Measurements from ENCODE around the gene RNF34. TPM values are rescaled to one million over a fixed set of nuclear protein-coding genes. Genes with fewer than 3 reads are reported as not detected.

The RNF34 gene
- polyA plus RNA-seq, 1 of the 3 experiments (the other 2 are of a cell fraction), result 29.4 TPM

DNA sequence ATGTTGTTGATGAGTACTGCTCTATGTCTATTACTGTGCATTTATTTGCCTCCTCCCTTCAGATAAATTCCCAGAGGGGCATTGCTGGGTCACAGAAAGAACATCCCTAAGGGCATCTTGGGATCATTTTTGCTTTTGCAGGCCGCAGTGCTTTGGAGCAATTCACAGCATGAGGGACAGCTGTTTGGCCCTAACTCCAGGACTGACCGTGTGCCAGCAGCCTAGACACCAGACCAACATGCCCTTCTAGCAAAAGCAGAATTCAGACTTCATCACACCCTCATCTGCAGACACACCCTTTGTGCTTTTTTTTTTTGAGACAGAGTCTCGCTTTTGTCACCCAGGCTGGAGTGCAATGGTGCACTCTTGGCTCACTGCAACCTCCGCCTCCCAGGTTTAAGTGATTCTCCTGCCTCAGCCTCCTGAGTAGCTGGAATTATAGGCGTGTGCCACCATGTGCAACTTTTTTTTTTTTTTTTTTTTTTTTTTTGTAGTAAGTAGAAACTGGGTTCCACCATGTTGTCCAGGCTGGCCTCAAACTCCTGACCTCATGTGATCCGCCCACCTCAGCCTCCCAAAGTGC lies 31.0 kb downstream of the RNF34 start:
- Histone ChIP-seq H3K9me2 (no peaks in the 10 kb centered on the region), H3K4me3 (ENCODE audit: low read depth in 2 of 2, low read length in 1 of 2) (no peak overlapping the region), H3F3A (replicated peaks; ENCODE audit: insufficient read depth) (peaks cover 23% of the 10 kb centered on the region), H3K27ac (ENCODE audit: low read depth in 2 of 2, low read length in 1 of 2) (no peak overlapping the region), H3K4me2 (no peak overlapping the region), H3K79me2 (ENCODE audit: insufficient read depth) (peaks cover 5% of the 10 kb centered on the region; the same call in 1 of the 2 replicates), H3K36me3 (replicated peaks in 1 of 2; ENCODE audit: control insufficient read depth in 1 of 2, insufficient read depth in 2 of 2, low read length in 1 of 2) (peaks cover 47 to 71% of the 10 kb centered on the region in 2 experiments), H3K4me1 (ENCODE audit: control insufficient read depth in 1 of 2, insufficient read depth in 2 of 2, low read depth in 1 of 2, low read length in 1 of 2) (no peaks in the 10 kb centered on the region), H2AFZ (ENCODE audit: low read depth) (no peak overlapping the region), H3K27me3 (ENCODE audit: insufficient read depth) (no peaks in the 10 kb centered on the region), H3K9ac (no peak overlapping the region), H4K20me1 (ENCODE audit: insufficient read depth) (no peaks in the 10 kb centered on the region; the same call in 1 of the 2 replicates), H3K9me3 (no peaks in the 10 kb centered on the region)
- ChIA-PET CTCF (interaction anchor here (3.1 kb wide), 1 partner anchor 11 kb away, joined by 19 read pairs; no protein-coding TSS in a partner anchor), POLR2A (interaction anchor here (2.1 kb wide), 1 partner anchor 31 kb away, joined by 4 read pairs; the partner anchor contains the start of gene RNF34)
- no peak for DNase-seq
- WGBS (ENCODE audit: low lambda C conversion rate), result 95% methylated on average over 6 of the region's 6 CpGs
- TF ChIP-seq MEF2A (IDR thresholded peaks at IDR 0.05; ENCODE audit: borderline replicate concordance, low read depth) (no peak), FOXM1 (IDR thresholded peaks at IDR 0.05; ENCODE audit: low read depth) (no peak), YY1 (IDR thresholded peaks at IDR 0.05; ENCODE audit: low read depth) (no peak), POLR2AphosphoS5 (IDR thresholded peaks at IDR 0.05; ENCODE audit: low read depth, low read length) (no peak), MAX (IDR thresholded peaks at IDR 0.05; ENCODE audit: low read depth) (no peak), RCOR1 (IDR thresholded peaks at IDR 0.05; ENCODE audit: low read length) (no peak)

DNA sequence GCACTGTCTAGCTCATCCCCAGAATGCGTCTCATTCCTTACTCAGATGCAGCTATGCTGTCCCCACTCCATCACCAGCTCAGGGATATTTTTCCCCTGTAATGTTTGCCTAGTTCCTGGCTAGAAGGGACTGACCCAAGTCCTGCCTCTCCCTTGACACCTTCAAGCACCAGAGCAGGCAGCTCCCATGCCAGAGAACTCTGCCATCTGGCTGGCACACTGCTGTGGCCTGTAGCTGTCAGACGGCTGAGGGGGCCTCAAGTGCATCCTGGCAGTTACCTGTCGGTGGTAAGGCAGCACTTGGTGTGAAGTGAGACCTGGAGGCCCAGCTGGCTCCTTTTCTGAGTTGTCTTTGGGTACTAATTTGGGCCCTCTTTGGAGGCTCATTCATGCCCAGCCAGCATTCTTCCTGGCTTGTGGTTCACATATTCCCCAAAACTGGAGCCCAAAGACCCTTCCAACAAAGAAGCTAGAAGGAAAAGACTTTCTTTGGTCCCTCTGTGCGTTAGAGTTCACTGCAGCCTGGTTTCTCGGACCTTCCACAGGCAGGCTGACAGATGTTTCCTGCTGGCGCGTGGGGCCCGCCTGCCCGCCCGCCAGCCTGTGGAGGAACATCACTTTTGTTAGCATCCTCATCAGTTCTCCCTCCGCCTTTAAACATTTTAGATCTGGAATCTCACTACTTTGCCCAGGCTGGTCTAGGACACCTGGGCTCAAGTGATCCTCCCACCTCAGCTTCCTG lies 33.0 kb downstream of the RNF34 start:
- Histone ChIP-seq H4K20me1 (ENCODE audit: insufficient read depth) (no peaks in the 10 kb centered on the region), H3K36me3 (replicated peaks in 1 of 2; ENCODE audit: control insufficient read depth in 1 of 2, insufficient read depth in 2 of 2, low read length in 1 of 2) (peaks cover 48 to 79% of the 10 kb centered on the region in 2 experiments), H3K4me1 (ENCODE audit: control insufficient read depth in 1 of 2, insufficient read depth in 2 of 2, low read depth in 1 of 2, low read length in 1 of 2) (no peaks in the 10 kb centered on the region), H3K27ac (ENCODE audit: low read depth in 2 of 2, low read length in 1 of 2) (no peak overlapping the region), H3K4me3 (ENCODE audit: low read depth in 2 of 2, low read length in 1 of 2) (no peak overlapping the region), H3K9me3 (no peaks in the 10 kb centered on the region), H3K9me2 (no peaks in the 10 kb centered on the region), H2AFZ (ENCODE audit: low read depth) (no peak overlapping the region), H3K4me2 (no peak overlapping the region), H3K79me2 (ENCODE audit: insufficient read depth) (peaks cover 5% of the 10 kb centered on the region; the same call in 1 of the 2 replicates), H3F3A (replicated peaks; ENCODE audit: insufficient read depth) (peaks cover 23% of the 10 kb centered on the region), H3K27me3 (ENCODE audit: insufficient read depth) (no peaks in the 10 kb centered on the region), H3K9ac (no peak overlapping the region)
- DNase-seq, result no peak
- 98% methylated on average over 11 of the region's 11 CpGs for WGBS (ENCODE audit: low lambda C conversion rate)
- TF ChIP-seq RAD21 (IDR thresholded peaks at IDR 0.05; ENCODE audit: low read length), result no peak
- TF ChIP-seq, protein P1, sequence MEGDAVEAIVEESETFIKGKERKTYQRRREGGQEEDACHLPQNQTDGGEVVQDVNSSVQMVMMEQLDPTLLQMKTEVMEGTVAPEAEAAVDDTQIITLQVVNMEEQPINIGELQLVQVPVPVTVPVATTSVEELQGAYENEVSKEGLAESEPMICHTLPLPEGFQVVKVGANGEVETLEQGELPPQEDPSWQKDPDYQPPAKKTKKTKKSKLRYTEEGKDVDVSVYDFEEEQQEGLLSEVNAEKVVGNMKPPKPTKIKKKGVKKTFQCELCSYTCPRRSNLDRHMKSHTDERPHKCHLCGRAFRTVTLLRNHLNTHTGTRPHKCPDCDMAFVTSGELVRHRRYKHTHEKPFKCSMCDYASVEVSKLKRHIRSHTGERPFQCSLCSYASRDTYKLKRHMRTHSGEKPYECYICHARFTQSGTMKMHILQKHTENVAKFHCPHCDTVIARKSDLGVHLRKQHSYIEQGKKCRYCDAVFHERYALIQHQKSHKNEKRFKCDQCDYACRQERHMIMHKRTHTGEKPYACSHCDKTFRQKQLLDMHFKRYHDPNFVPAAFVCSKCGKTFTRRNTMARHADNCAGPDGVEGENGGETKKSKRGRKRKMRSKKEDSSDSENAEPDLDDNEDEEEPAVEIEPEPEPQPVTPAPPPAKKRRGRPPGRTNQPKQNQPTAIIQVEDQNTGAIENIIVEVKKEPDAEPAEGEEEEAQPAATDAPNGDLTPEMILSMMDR (IDR thresholded peaks at IDR 0.05), result no peak
- no peak for TF ChIP-seq MEF2A (IDR thresholded peaks at IDR 0.05; ENCODE audit: borderline replicate concordance, low read depth)
- TF ChIP-seq, protein P2, sequence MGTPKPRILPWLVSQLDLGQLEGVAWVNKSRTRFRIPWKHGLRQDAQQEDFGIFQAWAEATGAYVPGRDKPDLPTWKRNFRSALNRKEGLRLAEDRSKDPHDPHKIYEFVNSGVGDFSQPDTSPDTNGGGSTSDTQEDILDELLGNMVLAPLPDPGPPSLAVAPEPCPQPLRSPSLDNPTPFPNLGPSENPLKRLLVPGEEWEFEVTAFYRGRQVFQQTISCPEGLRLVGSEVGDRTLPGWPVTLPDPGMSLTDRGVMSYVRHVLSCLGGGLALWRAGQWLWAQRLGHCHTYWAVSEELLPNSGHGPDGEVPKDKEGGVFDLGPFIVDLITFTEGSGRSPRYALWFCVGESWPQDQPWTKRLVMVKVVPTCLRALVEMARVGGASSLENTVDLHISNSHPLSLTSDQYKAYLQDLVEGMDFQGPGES (IDR thresholded peaks at IDR 0.05; ENCODE audit: low read depth, low read length), result no peak
- TF ChIP-seq GABPA (IDR thresholded peaks at IDR 0.05; ENCODE audit: low read depth), result no peak
- TF ChIP-seq RCOR1 (IDR thresholded peaks at IDR 0.05; ENCODE audit: low read length), result no peak
- TF ChIP-seq NFIC (IDR thresholded peaks at IDR 0.05; ENCODE audit: borderline replicate concordance), result no peak
- ChIA-PET CTCF (interaction anchor here (0.9 to 3.8 kb wide), 5 partner anchors 9 to 149 kb away, joined by 3 to 33 read pairs (median 4); no protein-coding TSS in a partner anchor), POLR2A (interaction anchor here (0.5 to 2.1 kb wide), 3 partner anchors 33 to 135 kb away, joined by 3 to 4 read pairs (median 3); partner anchors contain the start of gene RNF34)
